GM12878 (cell line): ENCODE data around the gene LGALS9. TPM values are rescaled to one million over a fixed set of nuclear protein-coding genes. Genes with fewer than 3 reads are reported as not detected.

Experiments used
- ATAC-seq: fragments of 200-7000 bp; cut with Tn5 transposase; 3 replicates; pipeline ENCODE4 v1.9.1; 2020; ENCODE audit warnings: mild to moderate bottlenecking, moderate library complexity
- BruUV-seq: library from RNA; stranded (reverse); fragments of 400-500 nt; replicated peaks from 2 replicates; lab custom pipeline; 2021; lab: Mats Ljungman, UMichigan
- CTCF ChIA-PET: fragments of 300-600 bp; sonication (Branson Sonifier 250); formaldehyde crosslinking; extraction: SDS; loops from one replicate; lab custom pipeline; 2021; ENCODE audit warnings: inconsistent platforms; lab: Yijun Ruan, JAX
- POLR2A ChIA-PET: fragments of 350-600 bp; formaldehyde crosslinking; extraction: SDS; loops from one replicate; lab custom pipeline; 2021; ENCODE audit warnings: inconsistent platforms; lab: Charles Lee
- RAD21 ChIA-PET: fragments of 300-600 bp; sonication (Branson Sonifier 250); formaldehyde crosslinking; loops from one replicate; lab custom pipeline; 2023; ENCODE audit warnings: antibody characterized with exemption; ENCODE audit not compliant: unreplicated experiment; lab: Charles Lee
- SMC1A ChIA-PET: fragments of 300-600 bp; sonication (Branson Sonifier 250); formaldehyde crosslinking; loops from one replicate; lab custom pipeline; 2023; ENCODE audit not compliant: unreplicated experiment, uncharacterized antibody; lab: Charles Lee
- DNase-seq: peaks from one replicate; pipeline ENCODE4 v3.0.0-alpha.2; 2011; ENCODE audit warnings: low read depth, low spot score
- FAIRE-seq: peaks from 3 replicates; lab custom pipeline; 2011; peaks lifted over from hg19 to GRCh38; lab: Jason Lieb, UNC
- H2AFZ ChIP-seq: 2 replicates; pipeline ENCODE4 v1.6.0; 2011; ENCODE audit warnings: low read depth, low read length, control low read depth; ENCODE audit not compliant: control insufficient read depth
- H3K27ac ChIP-seq: 2 replicates; pipeline ENCODE4 v1.5.1; 2011; ENCODE audit warnings: control low read depth; ENCODE audit not compliant: control insufficient read depth, insufficient read depth
- H3K27me3 ChIP-seq, 2 experiments: replicated peaks in 1 of 2; 2 replicates each; pipeline versions ENCODE4 v1.6.0 to v1.6.1; 2011; ENCODE audit warnings: low read length in 1 of 2; ENCODE audit not compliant: control insufficient read depth in 2 of 2, insufficient read depth in 2 of 2
- H3K36me3 ChIP-seq, 2 experiments: 2 replicates each; pipeline ENCODE4 v1.5.1; 2011; ENCODE audit warnings: low read length in 1 of 2; ENCODE audit not compliant: control insufficient read depth in 2 of 2, insufficient read depth in 2 of 2
- H3K4me1 ChIP-seq: 2 replicates; pipeline ENCODE4 v1.6.1; 2011; ENCODE audit warnings: mild to moderate bottlenecking, low read length, moderate library complexity, mixed read lengths; ENCODE audit not compliant: control insufficient read depth, insufficient read depth
- H3K4me2 ChIP-seq: 2 replicates; pipeline ENCODE4 v1.6.0; 2011; ENCODE audit warnings: control low read depth; ENCODE audit not compliant: control insufficient read depth, insufficient read depth
- H3K4me3 ChIP-seq: fragments of 200-600 bp; sonication (generic); 2 replicates; pipeline ENCODE4 v1.5.1; 2016
- H3K79me2 ChIP-seq: 2 replicates; pipeline ENCODE4 v1.6.0; 2011; ENCODE audit warnings: low read length; ENCODE audit not compliant: control insufficient read depth, insufficient read depth
- H3K9ac ChIP-seq: 2 replicates; pipeline ENCODE4 v1.8.0; 2011; ENCODE audit warnings: low read length, control low read depth, mixed read lengths; ENCODE audit not compliant: control insufficient read depth, insufficient read depth
- H3K9me3 ChIP-seq: replicated peaks from 3 replicates; pipeline ENCODE4 v1.5.1; 2011; ENCODE audit warnings: mild to moderate bottlenecking, low read length; ENCODE audit not compliant: control insufficient read depth, insufficient read depth
- H4K20me1 ChIP-seq: 2 replicates; pipeline ENCODE4 v1.6.0; 2011; ENCODE audit not compliant: control insufficient read depth, insufficient read depth
- ATF7 ChIP-seq: fragments of 450-650 bp; IDR thresholded peaks from 2 replicates; pipeline ENCODE4 v1.6.1; 2016; ENCODE audit warnings: low read depth, mild to moderate bottlenecking
- CEBPB ChIP-seq, 2 experiments: fragments of 150-350 bp in 1 of 2; IDR thresholded peaks; 2 replicates each; pipeline ENCODE4 v1.6.1; 2012 to 2014; ENCODE audit warnings: low read depth in 2 of 2, low read length in 2 of 2, borderline replicate concordance in 1 of 2, inconsistent platforms in 1 of 2
- CHD2 ChIP-seq: IDR thresholded peaks from 2 replicates; pipeline ENCODE4 v1.6.1; 2011; ENCODE audit warnings: low read depth, low read length, improper control_type of control experiment, borderline replicate concordance
- FOS ChIP-seq: IDR thresholded peaks from 3 replicates; pipeline ENCODE4 v1.6.1; 2011; ENCODE audit warnings: borderline replicate concordance; ENCODE audit not compliant: insufficient read length; ENCODE audit errors: extremely low read depth
- FOXK2 ChIP-seq: fragments of 450-650 bp; IDR thresholded peaks from 2 replicates; pipeline ENCODE4 v1.6.1; 2017; ENCODE audit warnings: mild to moderate bottlenecking, moderate library complexity
- GATAD2B ChIP-seq: fragments of 450-650 bp; conservative IDR thresholded peaks from 2 replicates; pipeline ENCODE4 v1.6.1; 2017; ENCODE audit warnings: low read depth, mild to moderate bottlenecking, moderate library complexity
- HCFC1 ChIP-seq: fragments of 150-350 bp; IDR thresholded peaks from 2 replicates; pipeline ENCODE4 v1.6.1; 2014; ENCODE audit warnings: low read length
- HSF1 ChIP-seq: fragments of 150-350 bp; IDR thresholded peaks from 2 replicates; pipeline ENCODE4 v1.6.1; 2014; ENCODE audit warnings: mild to moderate bottlenecking, low read depth, low read length
- PBX3 ChIP-seq: IDR thresholded peaks from 2 replicates; pipeline ENCODE4 v1.6.1; 2011; ENCODE audit warnings: mild to moderate bottlenecking, low read depth, low read length, moderate library complexity; ENCODE audit not compliant: insufficient replicate concordance
- RELA ChIP-seq: fragments of 450-650 bp; IDR thresholded peaks from 2 replicates; pipeline ENCODE4 v1.8.0; 2014; ENCODE audit warnings: borderline replicate concordance; ENCODE audit not compliant: partially characterized antibody
- SIN3A ChIP-seq: IDR thresholded peaks from 2 replicates; pipeline ENCODE4 v1.6.1; 2012; ENCODE audit warnings: low read depth, low read length, improper control_type of control experiment
- SMARCA5 ChIP-seq: fragments of 450-650 bp; IDR thresholded peaks from 2 replicates; pipeline ENCODE4 v1.6.1; 2017; ENCODE audit warnings: mild to moderate bottlenecking
- YBX1 ChIP-seq: fragments of 450-650 bp; IDR thresholded peaks from 2 replicates; pipeline ENCODE4 v1.6.1; 2016; ENCODE audit warnings: antibody characterized with exemption
- ZBTB4 ChIP-seq: fragments of 450-650 bp; formaldehyde crosslinking; IDR thresholded peaks from 2 replicates; pipeline ENCODE4 v1.4.0; 2022; ENCODE audit warnings: mild to moderate bottlenecking, moderate library complexity
- WGBS: methylation state at CpG from one replicate; pipeline ENCODE4 v1.1.6; 2016; ENCODE audit warnings: low lambda C conversion rate; ENCODE audit not compliant: insufficient replicate concordance, insufficient coverage; ENCODE audit errors: missing lambda C conversion rate; 5-methylcytosine and 5-hydroxymethylcytosine counted together
- in situ Hi-C: fragments of 300-500 bp; cut with MboI; formaldehyde crosslinking; loops from 9 replicates; pipeline ENCODE4 v1.14.3; 2018; ENCODE audit warnings: mixed read lengths
- intact Hi-C: fragments of 100-400 bp; cut with micrococcal nuclease; formaldehyde crosslinking; loops from one replicate; pipeline ENCODE4 v1.14.2; 2022; ENCODE audit not compliant: unreplicated experiment
- polyA plus RNA-seq, 11 experiments: library from polyadenylated mRNA; depleted of rRNA in 4 of 11; unstranded in 6 of 11; stranded (reverse) in 5 of 11; fragments of >200 nt; fragmentation: Nextera tagmentation in 4 of 11; fragmentation: Illumina TruSeq in 1 of 11; extraction: Ambion mirVana in 4 of 11; extraction: Trizol in 1 of 11; gene quantifications; 1 replicate in 1 of 11; 2 replicates in 10 of 11; pipeline versions ENCODE4 v1.2.1 to v1.2.3, GENCODE V29; 2011 to 2016; ENCODE audit warnings: inconsistent platforms in 2 of 11, missing spikeins in 2 of 11, low read depth in 1 of 11
- total RNA-seq, 4 experiments: library from RNA; depleted of rRNA in 3 of 4; stranded (reverse); fragments of >200 nt in 3 of 4; fragmentation: Illumina TruSeq in 1 of 4; extraction: Trizol in 1 of 4; gene quantifications; 2 replicates each; pipeline versions ENCODE4 v1.2.1 to v1.2.3, GENCODE V29; 2013 to 2021
- TF ChIP-seq, protein P1 (sequence below): fragments of 450-650 bp; IDR thresholded peaks from 2 replicates; pipeline ENCODE4 v1.6.1; 2016; ENCODE audit warnings: mild to moderate bottlenecking

LGALS9 gene
- total and polyA plus RNA-seq, 10 of the 15 experiments (the other 5 are each of a cell fraction or from before 2014, with no cell fraction given) = 22.5 to 294 (median 155) TPM

DNA sequence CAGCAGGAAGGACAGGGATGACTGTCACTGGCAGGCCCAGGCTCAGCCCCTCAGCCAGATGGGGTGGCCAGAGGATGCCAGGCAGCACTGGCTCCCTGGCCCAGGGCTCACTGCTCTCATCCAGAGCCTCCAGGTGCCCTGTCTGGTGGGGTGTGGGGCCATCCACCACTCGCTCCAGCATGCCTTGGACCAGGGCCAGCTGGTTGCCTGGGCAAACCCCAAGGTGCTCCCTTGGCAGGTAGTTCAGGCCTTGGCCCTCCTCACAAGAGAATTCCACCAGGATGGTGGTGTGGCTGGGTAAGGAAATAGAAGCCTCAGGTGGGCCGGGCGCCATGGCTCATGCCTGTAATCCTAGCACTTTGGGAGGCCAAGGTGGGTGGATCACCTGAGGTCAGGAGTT, 29.4 kb downstream of the LGALS9 start:
- POLR2A ChIA-PET = no interaction called here
- intact Hi-C loops = no loop called here
- TF ChIP-seq CHD2 (no peak), CEBPB (IDR thresholded peaks at IDR 0.05; ENCODE audit: borderline replicate concordance in 1 of 2, low read depth in 2 of 2, low read length in 2 of 2) (no peak), ZBTB4 (CRISPR knock-in tag) (no peak), GATAD2B (no peak), SIN3A (no peak), YBX1 (no peak), FOS (no peak), RELA (no peak), FOXK2 (no peak), HSF1 (no peak), ATF7 (no peak), HCFC1 (no peak), SMARCA5 (no peak), PBX3 (no peak)
- TF ChIP-seq, protein P1, sequence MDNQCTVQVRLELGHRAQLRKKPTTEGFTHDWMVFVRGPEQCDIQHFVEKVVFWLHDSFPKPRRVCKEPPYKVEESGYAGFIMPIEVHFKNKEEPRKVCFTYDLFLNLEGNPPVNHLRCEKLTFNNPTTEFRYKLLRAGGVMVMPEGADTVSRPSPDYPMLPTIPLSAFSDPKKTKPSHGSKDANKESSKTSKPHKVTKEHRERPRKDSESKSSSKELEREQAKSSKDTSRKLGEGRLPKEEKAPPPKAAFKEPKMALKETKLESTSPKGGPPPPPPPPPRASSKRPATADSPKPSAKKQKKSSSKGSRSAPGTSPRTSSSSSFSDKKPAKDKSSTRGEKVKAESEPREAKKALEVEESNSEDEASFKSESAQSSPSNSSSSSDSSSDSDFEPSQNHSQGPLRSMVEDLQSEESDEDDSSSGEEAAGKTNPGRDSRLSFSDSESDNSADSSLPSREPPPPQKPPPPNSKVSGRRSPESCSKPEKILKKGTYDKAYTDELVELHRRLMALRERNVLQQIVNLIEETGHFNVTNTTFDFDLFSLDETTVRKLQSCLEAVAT = no peak

More for the DNA sequence above, 29.4 kb downstream of the LGALS9 start:
- ChIA-PET RAD21 (no interaction called here), CTCF (no interaction called here), SMC1A (no interaction called here)
- DNase-seq (no peak), ATAC-seq (no peak), FAIRE-seq (no peak)
- Histone ChIP-seq H2AFZ (no peak overlapping the region), H3K9ac (no peak overlapping the region), H3K79me2 (no peaks in the 10 kb centered on the region), H3K4me1 (no peaks in the 10 kb centered on the region), H3K9me3 (no peaks in the 10 kb centered on the region), H3K4me2 (no peak overlapping the region), H3K4me3 (no peak overlapping the region), H4K20me1 (no peaks in the 10 kb centered on the region), H3K27ac (no peak overlapping the region), H3K36me3 (no peaks in the 10 kb centered on the region), H3K27me3 (peaks cover 0 to 1% of the 10 kb centered on the region in 2 experiments; a peak in 2 of 4 replicates)
- in situ Hi-C loops = loop anchor here (10.0 kb wide), 1 partner anchor 84 kb away; no protein-coding TSS in a partner anchor
- 0% methylated on average over 3 of the region's 3 CpGs for WGBS
- BruUV-seq = no TSS peak
